Activated CD8-positive, alpha-beta memory T cell treated with anti-CD3 and anti-CD28 coated beads, Interleukin-2, amount 50 U/mL, for 48 hours (primary cell): ENCODE data around the gene COG5.
"Not testable (repeated sequence)": the region's sequence is repeated elsewhere in the genome, so short reads cannot be mapped to it uniquely, and the experiment has no call there.

Experiments
- DNase-seq: peaks from one replicate; pipeline ENCODE4 v3.0.0-alpha.2; 2020

The COG5 gene

DNA sequence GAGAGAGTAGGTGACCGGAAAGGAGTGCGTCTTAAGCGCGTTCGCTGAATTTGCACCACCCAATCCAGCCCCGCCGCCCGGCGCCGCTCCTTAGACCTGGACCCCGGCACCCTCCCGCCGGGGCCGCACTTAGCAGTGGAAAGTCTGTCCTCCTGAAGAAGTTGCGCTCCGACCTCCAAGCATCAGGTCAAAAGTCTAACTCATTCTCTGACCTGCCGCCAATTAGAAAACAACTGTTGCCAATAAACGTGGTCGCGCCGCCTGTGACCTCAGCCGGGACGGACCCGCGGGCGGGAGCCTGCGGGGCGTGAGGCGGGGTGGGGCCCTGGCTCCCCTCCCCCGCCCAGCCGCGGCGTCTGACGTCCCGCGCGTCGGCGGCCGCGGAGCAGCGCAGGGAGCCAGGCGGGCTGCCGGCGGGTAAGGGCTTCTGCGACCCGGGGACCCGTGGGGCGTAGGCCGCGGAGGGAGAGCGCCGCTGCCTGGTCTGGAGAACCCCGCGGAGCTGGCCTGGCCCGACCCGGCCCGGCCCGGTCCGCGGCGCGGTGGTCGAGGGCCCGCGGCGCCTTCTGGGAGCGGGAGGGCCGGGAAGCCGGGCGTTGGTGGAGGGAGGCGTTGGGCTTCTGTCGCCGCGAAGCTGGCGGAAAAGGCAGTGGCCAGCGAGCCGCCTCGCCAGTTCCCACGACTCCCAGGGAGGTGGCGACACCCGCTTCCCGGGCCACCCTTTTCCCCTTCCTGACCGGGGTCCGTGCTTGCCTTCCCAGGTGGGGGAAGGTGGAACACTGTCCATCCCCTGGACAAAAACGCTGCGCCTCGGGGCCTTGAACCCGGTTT, 16.4 kb upstream of the COG5 start, which contains the start of gene BCAP29:
Gene BCAP29 (plus strand): TSS at position 362 of the 831 bp plus-strand sequence. CDS start 527 bp downstream, outside the sequence.
- peak; percentile 87 for DNase-seq

DNA sequence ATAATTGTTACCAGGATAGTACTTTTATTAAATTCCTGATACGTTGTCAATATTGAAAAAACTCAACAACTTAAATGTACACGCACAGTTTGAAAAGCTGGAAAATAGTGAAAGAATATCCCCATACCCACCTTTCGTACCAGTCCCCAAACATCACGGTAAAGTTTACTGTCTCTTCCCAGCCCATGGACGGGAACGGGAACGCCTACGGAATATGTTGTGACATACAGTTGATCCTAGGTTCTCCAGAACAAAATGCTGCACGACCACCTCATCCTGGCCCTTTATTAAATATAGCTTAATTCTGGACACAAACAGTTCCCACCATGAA, 15.8 kb upstream of the COG5 start:
- no peak for DNase-seq

DNA sequence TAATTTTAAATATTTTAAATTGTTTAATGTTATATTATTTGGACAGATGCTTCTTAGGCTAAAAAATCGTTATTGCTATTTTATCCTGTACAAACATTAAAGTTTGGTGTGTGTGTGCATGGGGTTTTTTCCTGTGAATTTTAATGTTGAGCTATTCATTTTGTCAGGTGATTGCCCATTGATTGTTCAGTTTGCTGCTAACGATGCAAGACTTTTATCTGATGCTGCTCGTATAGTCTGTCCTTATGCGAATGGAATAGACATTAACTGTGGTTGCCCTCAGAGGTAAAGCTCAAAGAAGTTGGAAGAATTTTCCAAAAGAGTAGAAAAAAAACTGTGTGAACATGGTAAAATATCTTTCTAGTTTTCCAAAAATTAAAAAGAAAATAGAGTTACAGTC, 9.8 kb upstream of the COG5 start:
- no peak for DNase-seq

DNA sequence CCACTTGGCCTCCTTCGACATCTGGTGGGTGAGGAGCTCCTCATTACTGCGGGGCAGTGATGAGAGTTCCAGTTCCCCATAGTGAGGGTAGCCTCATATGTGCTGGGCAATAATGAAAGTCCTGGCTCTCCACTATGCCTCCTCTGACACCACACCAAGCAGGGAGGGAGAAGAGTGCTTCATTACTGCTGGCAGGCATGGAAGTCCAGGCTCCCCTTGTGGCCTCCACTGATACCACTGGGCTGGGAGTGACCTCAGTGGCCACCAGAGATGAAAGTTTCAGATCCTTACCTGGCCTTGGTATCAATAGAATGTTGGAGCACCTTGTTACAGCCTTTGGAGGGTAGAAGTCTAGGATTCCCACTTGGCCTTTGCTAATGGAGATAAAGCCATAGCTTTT, 6.6 kb upstream of the COG5 start:
- no peak for DNase-seq

DNA sequence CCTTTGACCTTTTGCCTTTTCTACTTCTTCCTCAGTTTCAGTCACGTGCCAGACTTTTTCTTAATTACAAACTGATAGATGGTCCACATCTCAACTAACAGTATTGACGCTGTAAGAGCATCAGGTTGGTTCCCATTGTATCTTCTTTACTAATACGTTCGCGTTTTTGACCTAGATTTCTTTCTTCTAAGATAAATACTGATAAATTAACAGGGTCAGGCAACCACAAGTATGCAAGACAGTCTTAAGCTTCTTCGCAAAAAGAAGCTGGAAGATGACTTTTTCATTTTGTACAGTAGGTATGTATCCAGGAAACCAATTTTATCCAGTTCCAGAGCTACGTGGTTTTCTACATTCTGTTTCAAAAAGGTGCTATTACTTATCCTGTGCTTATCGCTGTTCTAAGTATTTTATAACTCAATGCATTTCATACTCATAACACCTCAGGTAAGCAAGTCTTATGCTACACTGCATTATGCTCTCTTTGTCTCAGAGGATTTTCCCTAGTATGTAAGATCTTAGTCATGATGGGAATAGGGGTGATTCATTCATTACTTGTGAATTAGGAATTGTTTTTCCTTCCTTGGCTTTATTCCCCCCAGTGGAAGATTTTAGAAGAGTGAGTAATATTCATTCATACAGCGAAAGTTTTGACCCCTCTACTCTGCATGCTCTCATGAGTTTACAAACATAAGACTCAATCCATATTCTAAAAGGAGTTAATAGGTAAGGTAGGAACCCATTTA, 1.0 kb upstream of the COG5 start:
- DNase-seq = no peak

DNA sequence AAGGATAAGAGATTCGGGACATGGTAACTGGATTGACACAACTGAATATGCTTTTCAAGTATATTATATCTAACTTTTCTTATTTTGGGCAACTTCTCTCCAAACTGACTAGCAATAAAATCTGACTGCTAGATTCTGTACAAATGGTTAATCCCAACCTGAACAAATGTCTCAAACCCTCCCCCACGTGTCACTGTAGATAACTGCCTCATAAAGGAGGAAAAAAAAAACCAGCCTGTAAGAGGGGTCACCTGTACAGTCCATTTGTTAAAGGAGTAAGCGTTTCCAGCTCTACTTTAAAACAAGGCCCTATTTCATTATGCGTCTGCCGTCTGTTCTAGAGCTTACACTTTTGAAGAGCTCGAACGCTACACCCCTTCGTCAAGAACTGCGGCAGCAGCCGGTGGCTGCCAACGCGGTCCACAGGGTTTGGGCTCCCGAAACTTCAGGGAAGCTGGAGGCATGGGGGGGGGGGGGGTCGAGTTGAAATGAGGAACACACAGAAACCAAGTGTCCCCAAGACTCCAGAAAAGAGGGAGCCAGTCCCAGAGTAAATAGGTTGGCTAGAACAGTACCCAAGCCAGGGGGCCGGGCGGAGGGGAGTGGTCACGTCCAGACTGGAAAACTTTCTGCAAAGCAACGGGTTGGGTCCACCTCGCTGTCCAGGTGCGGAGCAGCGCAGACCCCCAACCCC, 492 bp downstream of the COG5 start:
- DNase-seq = no peak

DNA sequence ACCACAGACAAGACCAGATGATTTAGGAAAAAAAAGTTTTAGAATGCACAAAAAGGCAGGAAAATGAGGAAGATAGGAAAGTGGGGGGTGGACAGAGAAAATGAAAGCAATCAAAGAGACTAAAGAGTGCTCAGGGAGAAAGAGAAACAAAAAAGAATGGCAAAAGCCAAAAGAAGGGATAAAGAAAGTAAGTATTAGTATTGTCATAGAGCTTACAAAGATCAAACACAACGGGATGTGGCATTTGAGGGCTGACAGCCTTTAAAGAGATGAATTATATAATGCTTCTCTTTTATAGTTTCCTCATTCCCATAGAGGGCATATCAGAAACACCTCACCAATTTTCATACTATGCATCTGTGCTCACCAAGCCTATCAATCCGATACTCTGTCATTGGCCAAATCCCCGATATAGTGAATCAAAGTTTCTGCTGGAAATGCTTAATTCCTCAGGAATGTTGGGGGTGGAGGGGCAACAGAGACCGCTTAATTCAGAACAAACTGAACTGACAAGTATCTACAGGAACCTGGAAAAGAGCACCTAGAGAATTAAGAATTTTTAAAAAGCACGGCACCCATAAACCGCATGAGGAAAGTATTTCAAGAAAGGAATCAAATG, 2.7 kb downstream of the COG5 start:
- no peak for DNase-seq

DNA sequence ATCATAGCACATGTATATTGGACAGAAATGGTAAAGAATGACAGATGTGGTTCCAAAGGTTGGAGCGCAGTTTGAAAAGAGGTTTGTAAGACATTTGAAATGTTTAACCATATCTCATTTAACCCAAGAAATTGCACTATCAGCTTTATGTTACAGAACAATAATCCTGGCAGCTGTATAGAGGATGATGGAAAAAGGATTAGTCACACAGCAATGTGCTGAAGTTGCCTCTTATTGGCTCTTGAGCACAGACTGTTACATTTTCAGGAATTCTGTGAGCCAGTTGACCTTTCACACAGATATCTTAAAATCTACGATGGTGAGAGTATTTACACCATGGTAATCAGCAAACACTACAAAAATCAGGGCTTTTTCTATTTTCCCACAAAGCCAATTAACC, 3.9 kb downstream of the COG5 start:
- DNase-seq = no peak

DNA sequence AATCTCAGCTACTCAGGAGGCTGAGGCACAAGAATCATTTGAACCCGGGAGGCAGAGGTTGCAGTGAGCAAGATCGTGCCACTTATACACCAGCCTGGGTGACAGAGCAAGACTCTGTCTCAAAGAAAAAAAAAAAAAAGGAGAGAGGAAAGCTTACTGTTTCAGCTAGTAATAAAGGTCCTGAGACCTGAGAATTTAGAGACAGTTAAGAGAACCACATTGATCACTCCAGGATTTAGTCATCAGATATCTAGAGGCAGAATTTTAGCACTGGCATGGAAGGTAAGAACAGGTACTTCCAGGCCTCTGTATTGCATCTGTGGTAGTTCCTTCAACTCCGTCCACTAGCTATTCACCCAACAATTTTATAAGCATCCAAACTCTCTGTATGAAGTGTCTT, 7.8 kb downstream of the COG5 start:
- DNase-seq = no peak

DNA sequence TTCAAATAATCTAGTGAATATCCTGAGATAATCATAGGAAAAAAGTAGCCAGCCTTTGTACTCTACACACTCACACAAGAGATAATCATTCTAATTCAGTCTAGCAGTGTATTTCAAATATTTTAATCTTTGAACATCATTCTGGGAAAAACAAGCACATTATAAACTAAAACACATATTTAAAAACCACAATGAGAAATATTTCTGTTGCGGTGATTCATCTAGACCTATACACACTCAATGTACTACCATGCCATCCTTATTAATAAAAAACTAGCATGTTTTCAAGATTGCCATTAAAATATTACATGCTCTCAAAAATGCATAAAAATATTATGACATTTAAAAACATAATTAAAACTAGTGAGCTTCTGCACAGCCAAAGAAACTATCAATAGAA, 11.8 kb downstream of the COG5 start:
- DNase-seq = no peak

DNA sequence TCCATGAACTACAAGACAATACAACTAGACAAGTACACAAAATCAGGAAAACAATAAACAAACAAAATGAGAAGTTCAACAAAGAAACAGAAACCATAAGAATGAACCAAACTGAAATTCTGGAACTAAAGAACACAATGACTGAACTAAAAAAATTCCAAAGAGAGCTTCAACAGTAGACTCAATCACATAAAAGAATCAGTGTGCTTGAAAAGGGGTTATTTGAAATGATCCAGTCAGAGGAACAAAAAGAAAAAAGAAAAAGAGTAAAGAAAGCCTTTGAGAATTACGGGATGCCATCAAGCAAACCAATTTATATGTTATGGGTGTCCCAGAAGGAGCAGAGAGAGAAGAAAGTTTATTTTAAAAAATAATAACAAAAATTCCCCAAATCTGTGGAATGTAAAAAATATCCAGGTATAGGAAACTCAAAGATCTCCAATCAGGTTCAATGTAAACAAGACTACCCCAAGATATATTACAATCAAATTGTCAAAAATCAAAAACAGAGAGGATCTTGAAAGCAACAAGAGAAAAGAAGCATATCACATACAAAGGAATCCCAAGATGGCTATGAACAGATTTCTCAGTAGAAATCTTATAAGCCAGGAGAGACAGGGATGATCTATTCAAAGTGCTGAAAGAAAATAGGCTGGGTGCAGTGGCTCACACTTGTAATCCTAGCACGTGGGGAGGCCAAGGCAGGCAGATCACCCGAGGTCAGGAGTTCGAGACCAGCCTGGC, 18.7 kb downstream of the COG5 start:
- DNase-seq = no peak

DNA sequence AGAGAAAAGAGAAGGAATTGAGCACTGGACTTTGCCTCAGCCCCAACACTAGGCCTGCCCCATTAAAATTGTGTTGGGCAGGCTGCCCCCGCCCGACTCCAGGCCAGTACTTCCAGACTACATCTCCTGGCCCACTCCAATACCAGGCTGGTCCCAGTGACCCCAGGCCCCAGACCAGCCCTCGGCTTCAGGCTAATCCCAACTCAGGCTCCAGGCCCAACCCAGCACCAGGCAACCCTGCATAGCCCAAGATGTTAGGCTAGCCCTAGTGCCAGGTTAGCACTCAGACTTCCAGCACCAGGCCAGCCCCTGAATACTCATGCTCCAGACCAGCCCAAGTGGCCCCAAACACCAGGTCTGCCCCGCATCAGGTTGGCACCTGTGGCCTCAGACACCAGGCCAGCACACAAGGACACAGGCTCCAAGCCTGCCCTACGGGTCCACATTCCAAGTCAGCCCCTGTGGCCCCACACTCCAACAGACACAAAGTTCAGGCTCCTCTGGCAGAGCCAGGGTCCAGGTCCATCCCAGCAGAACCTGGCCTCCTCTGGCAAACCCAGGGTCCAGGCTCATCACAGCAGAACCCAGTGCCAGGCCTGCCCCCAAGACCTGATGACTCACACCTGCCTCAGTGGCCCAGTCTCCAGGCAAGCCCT, 20.3 kb downstream of the COG5 start:
- DNase-seq = no peak

DNA sequence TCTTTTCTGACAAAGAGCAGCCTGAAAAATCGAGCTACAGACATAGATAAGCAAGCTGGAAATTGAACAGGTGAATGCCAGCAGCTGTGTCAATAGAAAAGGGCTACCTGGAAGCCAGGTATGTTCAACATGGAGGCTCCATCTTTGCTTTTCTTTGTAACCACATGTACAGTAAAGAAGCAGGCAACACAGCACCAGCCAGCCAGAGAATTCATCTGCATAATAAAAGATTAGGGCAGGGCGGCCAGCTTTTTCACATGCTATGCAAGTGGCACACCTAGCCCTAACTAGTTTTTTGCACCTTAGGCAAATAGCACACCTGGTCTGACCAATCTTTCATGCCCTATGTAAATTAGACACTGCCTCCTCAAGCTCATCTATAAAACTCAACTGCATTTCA, 25.7 kb downstream of the COG5 start:
- no peak for DNase-seq

DNA sequence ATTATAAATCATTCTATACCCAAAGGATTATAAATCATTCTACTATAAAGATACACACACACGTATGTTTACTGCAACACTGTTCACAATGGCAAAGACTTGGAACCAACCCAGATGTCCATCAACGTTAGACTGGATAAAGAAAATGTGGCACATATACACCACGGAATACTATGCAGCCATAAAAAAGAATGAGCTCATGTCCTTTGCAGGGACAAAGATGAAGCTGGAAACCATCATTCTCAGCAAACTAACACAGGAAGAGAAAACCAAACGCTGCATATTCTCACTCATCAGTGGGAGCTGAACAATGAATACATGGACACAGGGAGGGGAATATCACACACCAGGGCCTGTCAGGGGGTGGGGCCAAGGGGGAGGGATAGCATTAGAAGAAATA, 26.5 kb downstream of the COG5 start:
- not testable (repeated sequence) for DNase-seq

DNA sequence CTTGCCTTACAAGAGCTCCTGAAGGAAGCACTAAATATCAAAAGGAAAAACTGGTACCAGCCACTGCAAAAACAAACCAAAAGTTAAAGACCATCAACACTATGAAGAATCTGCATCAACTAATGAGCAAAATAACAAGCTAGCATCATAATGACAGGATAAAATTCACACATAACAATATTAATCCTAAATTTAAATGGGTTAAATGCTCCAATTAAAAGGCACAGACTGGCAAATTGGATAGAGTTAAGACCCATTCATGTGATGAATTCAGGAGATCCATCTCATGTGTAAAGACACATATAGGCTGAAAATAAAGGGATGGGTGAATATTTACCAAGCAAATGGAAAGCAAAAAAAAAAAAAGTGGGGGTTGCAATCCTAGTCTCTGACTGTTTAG, 29.6 kb downstream of the COG5 start:
- no peak for DNase-seq

DNA sequence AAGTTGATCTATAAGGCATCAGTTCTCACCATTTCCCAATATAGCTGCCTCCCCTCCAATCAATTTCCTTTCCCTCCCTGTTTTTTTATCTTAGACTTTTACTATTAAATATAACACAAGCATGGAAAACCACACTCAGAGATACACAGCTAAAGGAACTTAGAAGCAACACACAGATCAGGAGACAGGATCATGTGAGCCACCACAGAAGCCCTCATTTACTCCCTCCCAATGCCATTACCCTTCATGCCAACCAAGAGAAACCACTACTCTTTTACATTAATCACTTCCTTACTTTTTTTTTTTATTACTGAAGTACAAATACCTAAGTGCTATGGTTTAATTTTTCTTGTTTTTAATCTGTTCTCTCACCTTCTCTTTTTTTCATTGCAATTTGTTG, 33.0 kb downstream of the COG5 start:
- DNase-seq = no peak

DNA sequence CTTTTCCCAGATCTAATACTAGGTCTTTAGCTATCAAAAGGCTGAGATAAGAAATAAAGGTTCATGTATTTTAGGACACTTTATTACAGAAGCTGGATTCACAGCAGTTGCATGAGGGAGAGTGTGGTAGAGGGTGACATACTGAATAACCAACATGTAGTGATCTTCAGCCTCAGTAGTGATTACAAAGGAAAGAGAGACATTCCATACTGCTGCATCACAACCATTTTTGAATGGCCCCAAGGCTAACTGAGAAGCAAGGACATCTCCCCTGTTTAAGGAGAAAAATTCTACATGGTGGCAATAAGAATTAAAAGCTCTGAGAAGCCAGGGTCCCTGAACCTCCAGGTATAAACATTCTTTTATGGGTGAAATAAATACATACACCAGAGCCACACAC, 35.3 kb downstream of the COG5 start:
- no peak for DNase-seq

DNA sequence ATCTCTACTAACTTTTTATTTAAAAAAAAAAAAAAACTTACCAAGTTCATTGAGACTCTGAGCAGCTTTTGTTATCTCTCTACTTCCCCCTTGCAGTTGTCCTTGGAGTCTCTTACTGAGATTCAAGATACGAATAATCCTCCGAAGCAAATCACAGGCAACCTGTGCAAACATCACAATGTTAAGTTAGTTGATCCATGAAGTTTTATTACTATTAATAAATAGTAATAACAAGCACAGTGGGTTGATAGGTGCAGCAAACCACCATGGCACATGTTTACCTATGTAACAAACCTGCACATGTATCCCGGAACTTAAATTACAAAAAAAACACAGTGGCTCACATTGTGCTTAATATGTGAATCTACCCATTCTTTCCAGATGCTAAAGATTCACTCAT, 36.5 kb downstream of the COG5 start:
- no peak for DNase-seq

DNA sequence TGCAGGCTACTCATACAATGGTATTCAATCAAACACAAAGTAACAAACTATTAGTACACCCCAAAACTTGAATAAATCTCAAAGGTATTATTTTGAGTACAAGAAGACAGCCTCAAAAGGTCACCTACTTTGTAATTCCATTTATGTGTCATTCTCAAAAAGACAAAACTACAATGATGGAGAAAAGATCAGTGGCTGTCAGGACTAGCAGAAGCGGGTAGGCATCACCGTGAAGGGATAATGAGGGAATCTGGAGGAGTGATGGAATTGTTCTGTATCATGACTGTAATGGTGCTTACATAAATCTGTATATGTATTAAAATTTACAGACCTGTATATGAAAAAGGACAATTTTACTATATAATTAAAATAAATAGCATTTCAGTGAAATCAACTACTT, 37.0 kb downstream of the COG5 start:
- DNase-seq = no peak

DNA sequence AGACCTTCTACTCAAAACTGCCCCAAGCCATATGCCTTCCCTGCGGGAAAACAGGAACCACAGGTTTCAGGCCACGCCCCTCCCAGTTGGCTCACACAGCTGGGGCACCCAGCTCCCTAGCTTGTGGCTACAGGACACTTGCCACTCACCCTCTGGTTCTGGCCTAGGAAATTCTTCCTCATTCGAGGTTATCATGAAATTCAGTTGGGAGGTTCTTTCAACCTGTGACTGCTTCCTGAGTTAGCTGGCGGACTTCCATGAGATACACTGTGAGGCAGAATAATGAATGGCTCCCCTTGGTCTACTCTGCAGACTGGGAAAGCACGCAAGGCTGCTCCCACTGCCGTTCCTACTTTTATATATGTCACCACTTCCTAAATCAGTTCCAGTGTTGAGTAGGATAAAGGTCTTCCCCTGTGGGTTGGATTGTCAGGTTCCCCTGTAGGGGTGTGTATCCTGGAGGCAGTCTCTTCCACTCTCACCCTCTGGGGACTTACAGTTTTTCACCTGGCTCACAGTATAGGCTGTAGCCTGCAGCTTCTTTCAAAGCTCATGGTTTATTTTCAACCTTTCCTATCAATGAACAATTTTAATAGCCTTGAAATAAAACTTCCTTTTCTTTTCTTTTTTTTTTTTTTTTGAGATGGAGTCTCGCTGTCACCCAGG, 56.9 kb downstream of the COG5 start:
- no peak for DNase-seq

DNA sequence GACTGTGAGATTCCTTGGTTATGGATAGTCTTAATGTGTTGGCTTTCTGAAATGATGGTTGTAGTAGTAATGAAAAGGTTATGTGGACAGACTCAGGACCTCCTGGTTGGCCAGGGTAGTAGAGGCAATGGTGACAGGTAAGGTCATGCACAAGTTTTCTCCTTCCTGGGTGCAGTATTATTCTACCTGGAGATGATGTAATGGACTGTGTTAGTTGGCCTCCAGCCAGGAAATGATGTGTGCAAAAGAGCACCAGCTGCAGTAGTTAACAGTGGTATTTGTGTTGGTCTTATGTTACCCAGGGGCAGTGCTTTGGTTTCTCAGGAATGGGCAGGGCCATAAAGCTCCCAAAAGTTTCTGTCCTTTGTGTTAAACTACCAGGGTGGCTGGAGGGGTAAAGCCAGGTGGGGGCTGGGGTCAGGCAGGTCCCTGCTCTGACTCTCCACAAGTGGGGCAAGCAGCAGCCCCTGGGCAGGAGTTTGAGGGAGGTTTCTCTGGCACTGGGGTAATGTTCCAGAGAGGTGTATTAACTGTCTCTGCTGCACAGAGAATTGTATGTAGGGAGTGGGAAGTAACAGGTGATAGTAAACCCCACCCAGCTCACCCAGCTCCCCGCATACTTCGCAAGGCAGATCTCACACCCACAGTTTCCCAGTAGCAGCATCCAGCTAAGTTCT, 57.6 kb downstream of the COG5 start:
- DNase-seq = no peak
